Fibroblast of the conjunctiva (primary cell): ENCODE results near the gene TUBGCP2.

Source experiments
- DNase-seq: peaks from one replicate; pipeline ENCODE4 v3.0.0-alpha.2; 2010; ENCODE audit warnings: low read depth

Gene TUBGCP2

DNA sequence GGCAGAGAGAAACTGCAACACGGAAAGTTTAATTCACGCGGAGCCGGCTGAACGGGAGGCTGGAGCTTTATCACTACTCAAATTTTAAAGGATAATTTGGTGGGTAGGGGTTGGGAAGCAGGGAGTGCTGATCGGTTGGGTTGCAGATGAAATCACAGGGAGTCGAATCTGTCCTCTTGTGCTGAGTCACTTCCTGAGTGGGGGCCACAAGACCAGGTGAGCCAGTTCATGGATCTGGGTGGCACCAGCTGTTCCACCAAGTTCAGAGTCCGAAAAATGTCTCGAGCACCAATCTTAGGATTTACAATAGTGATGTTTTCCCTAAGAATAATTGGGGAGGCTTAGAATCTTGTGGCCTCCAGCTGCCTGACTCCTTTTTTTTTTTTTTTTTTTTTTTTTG, 34.9 kb upstream of the TUBGCP2 start:
- no peak for DNase-seq

DNA sequence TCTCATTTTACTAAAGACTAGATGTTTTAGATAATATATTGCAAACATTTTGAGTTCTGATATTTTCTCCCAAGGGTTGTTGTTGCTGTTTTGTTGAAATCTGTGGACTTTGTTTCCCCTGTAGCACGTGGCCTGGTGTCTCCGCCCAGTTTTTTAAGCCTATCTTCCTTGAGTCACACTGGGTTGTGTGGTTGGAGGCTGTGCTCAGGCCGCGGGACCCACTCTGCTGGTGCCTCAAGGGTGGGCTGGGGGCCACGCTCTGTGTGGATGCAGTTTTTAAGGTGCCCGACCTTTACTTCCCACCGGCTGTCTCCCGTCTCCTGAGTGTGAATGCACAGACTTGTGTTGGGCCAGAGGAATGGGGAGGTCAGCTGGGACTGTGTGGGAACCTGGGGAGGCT, 34.3 kb upstream of the TUBGCP2 start:
- no peak for DNase-seq

DNA sequence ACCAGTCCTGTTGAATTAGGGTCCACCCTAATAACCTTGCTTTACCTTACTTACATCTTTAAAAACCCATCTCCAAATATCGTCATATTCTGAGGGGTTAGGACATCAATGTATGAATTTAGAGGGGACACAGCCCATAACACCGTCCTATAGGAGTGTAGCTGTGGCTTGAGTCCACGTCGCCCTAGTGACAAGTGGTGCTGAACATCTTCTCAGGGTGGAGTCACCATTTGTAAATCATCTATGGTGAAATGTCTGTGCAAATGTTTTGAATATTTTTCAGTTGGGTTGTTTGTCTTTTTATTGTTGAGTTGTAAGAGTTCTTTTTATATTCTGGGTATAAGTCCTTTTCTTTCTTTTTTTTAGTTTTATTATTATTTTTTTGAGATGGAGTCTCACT, 33.3 kb upstream of the TUBGCP2 start:
- DNase-seq, result no peak

DNA sequence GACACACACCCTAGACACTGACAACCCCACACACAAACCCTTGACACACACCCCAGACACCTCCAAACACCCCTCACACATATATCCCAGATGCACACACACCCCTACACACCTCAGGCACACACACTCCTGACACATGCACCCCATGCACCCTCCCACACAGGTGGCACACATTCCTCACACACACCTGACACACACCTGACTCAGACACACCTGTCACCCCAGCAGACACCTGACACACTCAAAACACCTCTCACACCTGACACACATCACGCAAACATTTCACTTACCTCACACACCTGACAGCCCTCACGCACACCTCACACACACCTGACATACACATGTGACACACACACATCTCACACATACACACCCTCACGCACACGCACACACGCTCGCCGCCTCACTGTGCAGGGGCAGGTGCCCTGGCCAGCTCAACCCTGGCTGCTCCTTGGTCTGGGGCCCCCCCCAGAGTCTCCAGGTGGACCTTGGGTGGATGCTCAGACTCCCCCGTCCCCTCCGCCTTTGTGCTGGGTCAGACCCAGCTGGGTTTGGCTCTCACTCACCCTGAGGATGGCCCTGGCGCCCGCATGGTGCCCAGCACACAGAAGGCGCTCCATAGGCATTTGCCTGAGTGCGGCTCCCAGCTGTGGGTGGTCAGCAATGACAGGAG, 31.2 kb upstream of the TUBGCP2 start:
- no peak for DNase-seq

DNA sequence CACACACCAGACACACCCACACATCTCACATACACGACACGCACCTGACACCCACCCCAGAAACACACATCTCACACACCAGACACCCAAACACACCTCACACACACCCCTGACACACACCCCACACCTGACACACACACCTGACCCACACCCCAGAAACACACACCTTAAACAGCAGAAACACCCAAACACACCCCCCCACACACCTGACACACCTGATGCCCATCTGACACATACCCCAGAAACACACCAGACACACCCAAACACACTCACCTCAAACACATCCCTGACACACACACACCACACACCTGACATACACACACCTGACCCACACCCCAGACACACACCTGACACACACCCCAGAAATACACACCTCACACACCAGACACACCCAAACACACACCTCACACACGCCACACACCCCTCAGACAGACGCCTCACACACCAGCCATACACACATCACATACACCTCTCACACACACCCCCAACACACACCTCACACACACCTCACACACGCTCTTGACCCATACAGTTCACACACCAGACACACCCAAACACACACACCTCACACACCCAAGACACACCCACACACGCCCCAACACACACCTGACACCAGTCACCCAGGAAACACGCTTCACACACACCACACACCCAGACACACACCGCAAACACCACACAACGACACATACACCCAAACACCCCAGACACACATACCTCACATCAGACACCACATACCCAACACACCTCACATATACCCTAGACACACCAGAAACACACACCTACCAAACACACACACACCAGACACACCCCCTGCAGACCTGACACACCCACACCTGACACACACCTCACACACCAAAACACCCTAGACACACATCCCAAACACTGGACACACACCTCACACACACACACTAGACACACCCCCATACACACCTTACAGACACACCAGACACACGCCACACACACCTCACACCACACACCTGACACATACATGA, 29.7 kb upstream of the TUBGCP2 start:
- DNase-seq, result no peak

DNA sequence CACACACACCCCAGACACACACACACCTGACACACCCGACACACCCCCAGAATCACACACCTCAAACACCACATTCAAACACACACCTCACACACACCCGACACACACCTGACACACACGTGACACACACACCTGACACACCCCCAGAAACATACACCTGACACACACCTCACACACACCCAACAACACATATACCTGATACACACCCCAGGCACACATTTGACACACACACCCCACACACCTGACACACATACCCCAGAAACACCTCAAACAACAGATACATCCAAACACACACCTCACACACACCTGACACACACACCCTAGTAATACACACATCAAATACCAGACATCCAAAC, 28.7 kb upstream of the TUBGCP2 start:
- DNase-seq, result no peak

DNA sequence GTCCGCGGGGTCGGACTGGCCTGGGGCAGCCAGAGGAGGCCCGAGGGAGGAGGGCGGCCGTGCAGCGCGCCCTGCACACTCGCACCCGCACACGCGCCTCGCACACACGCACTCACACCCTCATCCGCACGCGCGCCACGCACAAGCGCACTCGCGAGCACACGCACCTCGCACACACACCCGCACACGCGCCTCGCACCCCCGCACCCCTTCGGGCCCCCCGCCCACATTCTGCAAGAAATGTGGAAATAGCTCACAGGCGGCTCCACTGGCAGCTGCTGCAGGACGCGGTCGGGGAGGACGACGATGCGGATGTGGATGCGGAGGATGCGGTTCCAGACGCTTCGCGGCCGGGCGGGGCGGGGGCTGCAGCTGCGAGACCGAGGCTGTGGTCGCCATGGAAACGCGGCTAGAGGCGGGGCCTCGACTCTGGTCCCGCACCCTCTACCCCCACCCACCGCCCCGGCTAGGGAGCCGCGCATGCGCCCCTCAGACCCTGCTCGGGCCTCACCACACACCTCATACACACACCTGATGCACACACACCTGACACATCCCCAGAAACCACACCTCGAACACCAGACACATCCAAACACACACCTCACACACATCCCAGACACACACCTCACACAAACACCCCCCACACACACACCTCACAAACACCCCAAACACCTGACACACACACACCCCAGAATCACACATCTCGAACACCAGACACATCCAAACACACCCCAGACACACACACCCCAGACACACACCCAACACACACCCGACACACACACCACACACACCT, 28.1 kb upstream of the TUBGCP2 start, which contains the start of gene CALY:
Gene CALY, minus strand, starts transcription at position 320 of the 793 bp plus-strand sequence. CDS start 7,907 bp downstream, outside the sequence.
- DNase-seq, result no peak

DNA sequence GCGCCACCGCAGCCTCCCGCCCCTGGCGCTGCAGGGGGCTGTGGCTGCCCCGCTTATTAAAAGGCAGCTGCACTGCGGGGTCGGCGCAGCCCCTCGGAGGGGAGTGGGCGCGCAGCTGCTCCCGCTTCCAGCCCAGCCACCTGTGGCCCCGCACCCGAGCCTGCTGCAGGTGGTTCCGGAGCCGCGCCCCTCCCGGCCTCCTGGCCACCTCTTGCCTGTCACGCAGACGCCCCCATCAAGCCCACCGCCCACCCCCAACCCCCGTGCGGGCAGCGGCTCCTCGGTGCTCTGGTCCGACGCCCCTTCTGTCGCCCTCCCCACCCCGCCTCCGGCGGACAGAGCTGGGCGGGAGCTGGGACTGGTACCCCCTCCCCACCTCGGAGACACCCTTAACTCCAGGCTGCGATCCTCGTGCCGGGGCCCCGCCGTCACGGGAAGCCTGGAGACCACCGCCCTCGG, 27.5 kb upstream of the TUBGCP2 start:
- no peak for DNase-seq

DNA sequence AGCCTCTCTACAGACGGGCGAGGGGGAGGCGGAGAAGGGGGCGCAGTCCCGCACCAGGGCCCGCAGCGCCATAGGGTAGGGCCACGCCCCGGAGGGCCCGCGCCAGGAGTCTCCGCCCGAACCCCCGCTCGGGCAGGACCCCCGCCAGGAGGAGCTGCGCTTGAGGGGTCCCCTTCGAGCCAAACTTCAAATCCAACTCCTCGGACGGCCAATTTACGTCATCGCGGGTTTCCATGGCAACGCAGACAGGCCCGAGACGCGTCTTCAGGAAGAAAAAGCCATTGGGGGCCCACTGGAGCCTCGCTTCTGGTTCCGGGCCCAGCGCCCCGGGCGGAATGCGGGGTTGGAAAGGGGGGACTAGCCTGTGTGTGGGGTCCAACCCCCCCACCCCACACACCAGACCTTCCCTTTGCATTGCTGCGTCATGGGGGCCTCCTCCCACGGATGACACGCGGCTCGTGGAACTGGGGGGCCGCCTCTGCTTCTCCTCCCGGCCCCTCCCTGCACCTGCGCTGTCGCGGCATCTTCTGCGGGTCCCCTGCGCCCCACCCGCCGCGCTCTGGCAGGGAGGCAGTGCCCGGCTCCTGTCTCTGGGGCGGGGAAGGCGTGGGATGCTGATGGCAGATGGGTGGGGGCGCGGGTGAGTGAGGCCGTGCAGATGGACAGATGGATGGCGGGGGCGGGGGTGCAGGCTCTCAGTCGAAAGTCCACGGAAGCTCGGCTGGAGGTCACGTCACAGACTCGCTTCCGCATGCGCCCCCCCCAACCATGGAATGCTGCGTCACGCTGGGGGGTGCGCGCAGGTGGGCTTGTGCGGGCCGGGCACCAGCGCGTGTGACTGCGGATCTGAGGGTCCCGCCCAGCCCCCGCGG, 26.8 kb upstream of the TUBGCP2 start:
- no peak for DNase-seq

DNA sequence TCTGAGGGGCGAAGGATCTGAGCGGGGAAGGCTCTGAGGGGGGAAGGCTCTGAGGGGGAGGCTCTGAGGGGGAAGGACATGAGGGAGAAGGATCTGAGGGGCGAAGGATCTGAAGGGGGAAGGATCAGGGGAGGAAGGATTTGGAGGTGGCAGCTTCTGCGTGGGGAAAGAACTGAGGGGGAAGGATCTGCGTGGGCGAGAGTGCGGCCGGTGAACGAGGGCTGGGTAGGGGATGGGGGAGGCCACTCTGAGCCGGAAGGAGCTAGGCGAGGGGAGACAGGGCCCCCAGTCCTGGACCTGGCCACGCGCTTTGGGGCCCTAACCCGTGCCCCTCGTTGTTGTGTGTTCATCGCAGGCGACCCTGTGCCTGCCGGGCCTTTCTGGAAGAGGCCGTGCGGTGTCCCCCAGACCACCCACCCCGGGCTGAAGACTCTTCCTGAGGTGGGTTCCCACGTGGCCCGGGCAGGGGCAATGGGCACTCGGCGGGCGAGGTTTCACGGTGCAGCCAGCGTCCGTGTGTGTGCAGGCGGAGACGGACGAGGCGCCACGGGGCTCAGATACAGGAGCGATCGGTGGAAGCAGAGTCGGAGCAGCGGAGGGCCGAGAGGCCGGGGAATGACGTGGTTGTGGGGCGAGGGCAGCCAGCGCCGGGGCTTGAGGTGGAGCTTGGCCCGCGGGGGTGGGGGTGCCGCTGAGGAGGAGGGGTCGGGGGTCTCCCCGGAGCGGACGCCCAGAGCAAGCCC, 26.0 kb upstream of the TUBGCP2 start:
- DNase-seq, result no peak

DNA sequence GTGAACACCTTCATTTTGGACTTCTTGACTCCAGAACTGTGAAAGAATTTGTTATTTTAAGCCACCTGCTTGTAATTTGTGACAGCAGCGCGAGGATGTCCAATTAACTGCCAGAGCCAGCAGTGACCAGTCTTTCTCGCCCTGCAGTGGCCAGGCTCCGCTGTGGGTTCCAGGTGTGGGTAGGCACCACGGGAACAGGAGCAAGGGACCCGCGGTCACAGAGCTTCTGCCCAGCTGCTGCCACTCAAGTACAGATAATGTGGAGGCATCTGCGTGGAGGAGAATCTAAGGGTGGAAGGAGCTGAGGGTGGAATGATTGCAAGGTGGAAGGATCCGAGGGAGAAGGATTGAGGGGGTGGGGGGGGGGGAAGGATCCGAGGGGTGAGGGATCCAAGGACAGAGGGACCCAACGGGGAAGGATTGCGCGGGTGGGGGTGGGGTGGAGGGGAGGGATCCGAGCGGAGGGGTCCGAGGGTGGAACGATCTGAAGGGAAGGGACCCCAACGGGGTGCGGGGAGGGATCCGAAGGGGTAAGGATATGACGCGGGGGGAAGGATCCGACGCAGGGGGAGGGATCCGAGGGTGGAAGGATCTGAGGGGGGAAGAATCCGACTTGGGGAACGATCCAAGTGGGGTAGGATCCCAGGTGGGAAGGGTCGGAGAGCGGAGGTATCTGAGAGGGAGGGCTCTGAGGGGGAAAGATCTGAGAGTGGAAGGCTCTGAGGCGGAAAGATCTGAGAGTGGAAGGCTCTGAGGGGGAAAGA, 24.4 kb upstream of the TUBGCP2 start:
- no peak for DNase-seq

DNA sequence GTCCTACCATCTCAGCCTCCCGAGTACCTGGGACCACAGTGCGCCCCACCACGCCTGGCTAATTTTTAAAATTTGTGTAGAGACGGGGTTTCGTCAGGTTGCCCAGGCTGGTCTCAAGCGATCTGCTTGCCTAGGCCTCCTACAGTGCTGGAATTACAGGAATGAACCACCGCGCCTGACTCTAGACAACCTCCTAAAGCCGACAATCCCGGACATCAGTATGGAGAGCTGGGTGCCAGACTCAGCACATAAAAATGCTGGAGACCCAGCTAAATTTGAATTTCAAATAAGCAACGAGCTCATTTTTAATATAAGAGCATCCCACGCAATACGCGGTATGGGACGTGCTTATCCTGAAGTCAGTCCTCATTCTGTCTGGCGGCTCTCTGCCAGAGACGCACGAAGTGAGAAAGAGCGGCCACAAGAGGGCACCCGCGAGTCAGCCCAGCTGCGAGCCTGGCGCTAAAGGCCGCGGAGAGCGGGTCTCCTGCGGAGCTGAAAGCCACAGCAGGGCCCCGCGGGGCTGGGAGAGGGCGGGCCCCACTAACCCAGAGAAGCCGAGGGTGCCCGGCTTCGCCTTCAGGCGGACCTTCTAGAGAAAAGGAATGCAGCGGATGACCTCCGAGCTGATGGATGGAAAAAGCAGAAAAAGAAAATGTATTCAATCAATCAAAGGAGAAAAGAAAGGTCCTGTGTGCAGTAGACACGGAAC, 21.0 kb upstream of the TUBGCP2 start:
- DNase-seq, result peak; percentile 68

DNA sequence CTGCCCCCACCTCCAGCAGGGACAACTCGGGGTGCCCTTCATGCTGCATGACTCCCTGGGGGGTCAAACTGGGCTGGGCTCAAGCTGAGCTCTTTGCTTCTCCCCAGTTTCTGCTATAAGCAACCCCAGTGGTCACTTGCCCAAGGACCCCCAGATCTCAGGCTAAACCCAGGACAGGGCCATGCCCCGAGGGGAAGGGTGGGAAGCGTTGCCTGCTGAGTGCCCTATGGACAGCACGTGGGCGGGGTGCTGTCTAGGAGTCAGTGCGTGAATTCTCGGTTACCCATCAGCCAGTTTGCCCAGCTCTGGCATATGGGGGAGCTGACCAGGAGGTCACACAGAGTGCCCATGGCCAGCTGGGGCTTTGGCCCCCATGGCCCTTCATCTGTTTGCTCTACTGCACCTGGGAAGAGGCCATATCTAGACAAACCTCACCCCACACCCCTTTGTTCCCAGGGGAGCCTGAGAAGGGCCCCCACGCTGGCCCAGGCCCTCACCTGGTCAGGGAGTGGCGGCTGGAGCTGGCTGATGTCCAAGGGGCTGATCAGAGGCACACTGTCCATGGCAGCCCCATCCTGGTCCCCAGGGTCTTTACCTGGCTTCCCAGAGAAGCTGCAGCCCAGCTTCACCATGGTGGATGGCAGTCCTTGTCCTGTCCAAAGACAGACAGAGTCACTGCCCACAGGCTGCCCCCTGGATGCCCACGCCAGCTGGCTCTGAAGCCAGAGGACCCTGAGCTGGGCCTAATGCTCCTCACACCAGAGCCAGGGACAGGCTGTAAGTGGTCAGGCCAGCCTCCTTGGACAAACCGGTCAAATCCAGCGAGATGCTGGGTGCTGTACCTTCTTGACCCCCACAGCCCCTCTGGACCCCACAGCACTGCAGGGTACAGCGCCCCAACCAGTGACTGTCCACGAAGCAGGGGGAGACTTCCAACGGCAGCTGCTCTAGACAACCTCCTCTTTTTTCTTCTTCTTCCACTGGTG, 20.0 kb upstream of the TUBGCP2 start:
- DNase-seq, result no peak

DNA sequence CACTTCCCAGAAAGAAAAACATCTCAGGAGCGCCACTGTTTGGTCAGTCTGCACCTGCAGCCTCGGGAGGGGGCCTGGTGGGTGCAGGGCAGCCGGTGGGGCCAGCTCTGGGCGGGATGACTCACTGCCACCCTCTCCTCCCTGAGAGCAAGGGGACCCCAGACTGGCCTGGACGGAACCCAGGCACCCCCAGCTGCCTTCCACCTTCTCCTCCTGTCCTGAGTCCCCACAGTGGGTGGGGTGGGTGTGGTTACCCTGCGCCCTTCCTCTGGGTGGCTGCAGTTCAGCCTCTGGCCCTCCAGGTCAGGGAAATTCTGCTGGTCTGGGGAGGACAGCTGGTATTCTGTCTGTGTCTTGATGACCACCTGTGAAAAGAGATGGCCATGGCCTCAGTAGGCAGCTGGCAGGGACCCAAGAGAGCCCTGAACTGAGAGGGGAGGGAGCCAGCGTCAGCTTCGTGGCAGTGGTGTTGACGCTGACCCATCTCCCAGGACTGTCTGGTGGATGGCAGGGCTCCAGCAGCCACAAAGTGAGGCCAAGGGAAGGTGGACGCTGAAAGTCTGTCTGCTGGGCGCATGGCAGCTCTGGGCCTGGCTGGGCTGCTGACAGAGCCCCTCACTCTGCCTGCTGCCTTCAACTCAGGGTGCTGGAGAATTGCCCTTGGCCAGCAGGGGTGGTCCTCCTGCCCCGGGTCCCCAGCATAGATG, 19.1 kb upstream of the TUBGCP2 start:
- no peak for DNase-seq

DNA sequence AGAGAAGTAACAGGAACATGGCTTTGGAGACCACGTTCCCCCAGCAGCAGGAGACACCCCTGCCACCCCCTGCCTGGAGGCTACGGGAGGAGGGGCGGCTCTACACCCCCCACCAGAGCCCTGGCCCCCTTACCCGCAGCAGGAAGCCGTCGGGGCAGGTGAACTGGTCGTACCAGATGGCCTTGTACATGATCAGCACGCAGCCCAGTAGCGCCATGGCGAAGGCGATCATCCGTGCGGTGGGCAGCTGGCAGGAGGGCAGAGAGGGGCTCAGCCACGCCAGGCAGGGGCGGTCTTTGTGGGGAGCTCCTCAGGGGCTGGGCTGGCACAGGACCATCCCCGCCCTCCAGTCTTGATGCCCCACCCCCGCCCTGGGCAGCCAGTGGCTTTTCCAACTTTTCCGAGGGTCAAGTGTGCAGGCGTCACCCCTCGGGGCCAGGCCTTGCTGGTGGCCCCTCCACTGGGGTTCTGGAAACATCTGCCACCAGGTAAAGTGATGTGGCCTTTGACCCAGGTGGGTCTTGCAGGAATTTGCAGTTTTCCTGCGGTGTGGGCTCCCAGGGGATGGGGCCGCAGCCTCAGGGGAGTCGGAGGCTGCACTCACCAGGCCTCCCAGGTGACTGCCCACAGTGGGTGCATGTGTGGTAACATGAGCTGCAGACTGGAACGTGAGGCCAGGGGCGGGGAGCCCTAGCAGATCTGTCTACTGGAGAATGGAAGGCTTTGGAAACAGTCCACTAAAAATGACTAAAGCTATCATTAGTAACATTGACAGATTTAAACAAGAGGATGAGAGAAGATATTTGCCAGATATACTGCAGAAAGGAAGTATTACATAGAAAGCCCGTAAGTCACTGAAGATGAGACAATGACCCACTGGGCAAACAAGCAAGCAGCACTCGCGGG, 18.3 kb upstream of the TUBGCP2 start:
- no peak for DNase-seq

DNA sequence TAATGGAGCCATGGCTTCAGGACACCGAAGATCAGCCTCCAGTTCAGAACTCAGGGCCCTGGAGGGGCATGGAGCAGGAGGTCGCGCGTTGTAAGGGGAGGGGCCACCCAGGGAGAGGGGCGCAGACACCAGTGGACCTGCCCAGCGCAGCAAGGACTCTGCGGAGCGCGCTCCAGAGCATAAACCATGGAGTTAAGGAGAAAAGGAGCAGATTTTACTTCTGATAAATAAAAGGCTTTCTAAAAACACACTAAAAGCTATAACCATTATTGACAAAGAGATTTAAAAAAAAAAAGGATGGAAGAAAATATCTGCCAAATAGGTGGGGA, 17.5 kb upstream of the TUBGCP2 start:
- DNase-seq, result no peak
